Left lung (tissue), 10 donors: ENCODE measurements around the gene ENOX2. TPM values are rescaled to one million over a fixed set of nuclear protein-coding genes. Genes with fewer than 3 reads are reported as not detected.

Experiments
- ATAC-seq: fragments of 200-7000 bp; cut with Tn5 transposase; one replicate; pipeline ENCODE4 v1.9.1; 2020; ENCODE audit warnings: moderate library complexity
- DNase-seq, 4 donors: peaks; one replicate each; pipeline ENCODE4 v3.0.0-alpha.2; 2013 to 2020
- H3K27ac ChIP-seq, 2 donors: fragments of 200-600 bp; sonication (generic) in 1 of 2; one replicate each; pipeline versions ENCODE4 v1.5.0 to v1.8.0; 2020 to 2021
- H3K27me3 ChIP-seq, 2 donors: fragments of 200-600 bp; sonication (generic) in 1 of 2; one replicate each; pipeline versions ENCODE4 v1.5.0 to v1.8.0; 2020 to 2021
- H3K36me3 ChIP-seq, 2 donors: fragments of 200-600 bp; sonication (generic) in 1 of 2; one replicate each; pipeline versions ENCODE4 v1.5.0 to v1.8.0; 2020 to 2021
- H3K4me1 ChIP-seq, 2 donors: fragments of 200-600 bp; one replicate each; pipeline ENCODE4 v1.8.0; 2021
- H3K4me3 ChIP-seq, 2 donors: fragments of 200-600 bp; sonication (generic) in 1 of 2; one replicate each; pipeline versions ENCODE4 v1.5.0 to v1.8.0; 2020 to 2021; ENCODE audit warnings: mild to moderate bottlenecking in 1 of 2
- H3K9me3 ChIP-seq, 2 donors: fragments of 200-600 bp; sonication (generic) in 1 of 2; one replicate each; pipeline versions ENCODE4 v1.5.0 to v1.8.0; 2020 to 2021
- intact Hi-C, 2 donors: fragments of 100-400 bp; cut with DNase I; formaldehyde crosslinking; loops; one replicate each; pipeline versions ENCODE4 v1.11.2 to v1.14.2; 2022
- polyA plus RNA-seq, 6 donors: library from polyadenylated mRNA; unstranded; fragments of 120-200 nt; gene quantifications; one replicate each; pipeline ENCODE4 v1.2.1, GENCODE V29; 2013; ENCODE audit not compliant: insufficient read length in 6 of 6
- total RNA-seq, 2 donors: library from RNA; stranded (reverse); fragmentation: NEBNext Ultra II Directional; extraction: Animal tissue kit (Norgen Biotek cat#: 25700); gene quantifications; one replicate each; pipeline ENCODE4 v1.2.1, GENCODE V29; 2021
- TF ChIP-seq, protein P1 (sequence below), 2 donors: fragments of 200-600 bp; sonication (generic) in 1 of 2; IDR thresholded peaks; one replicate each; pipeline versions ENCODE4 v1.5.0 to v1.8.0; 2021; ENCODE audit warnings: antibody characterized with exemption in 2 of 2
- donor health status: DM: no; HTN: yes; CAD: no.
- donor health status: DM: no; HTN: no; CAD: no.

Gene ENOX2
- total and polyA plus RNA-seq, 8 donors: 2.0 to 13.4 (median 11.0) TPM

DNA sequence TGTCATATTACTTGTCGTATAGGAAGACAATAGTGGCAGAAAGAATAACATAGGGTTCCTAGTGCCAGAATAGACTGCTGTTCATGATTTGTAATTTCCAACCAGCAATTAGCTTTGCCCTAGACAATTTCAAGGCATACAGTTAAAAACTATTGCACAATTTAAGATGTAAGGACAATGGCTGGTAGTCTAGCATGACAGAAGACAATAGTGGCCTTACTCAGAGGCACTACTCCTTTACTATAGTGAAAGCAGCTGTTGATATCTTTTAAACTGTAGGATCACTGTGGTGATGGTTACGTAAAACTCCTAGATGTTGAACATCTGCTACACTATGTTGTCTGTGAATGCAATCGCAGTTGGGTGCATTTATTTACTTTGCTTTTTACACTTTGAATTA lies 266.7 kb downstream of the ENOX2 start:
- intact Hi-C loops: no loop called here
- no peak overlapping the region for H3K27ac ChIP-seq
- H3K27me3 ChIP-seq: no peaks in the 10 kb centered on the region
- DNase-seq (no peak), ATAC-seq (no peak)
- no peaks in the 10 kb centered on the region for H3K9me3 ChIP-seq
- peaks cover 0 to 10% of the 10 kb centered on the region in 2 donors for H3K36me3 ChIP-seq
- TF ChIP-seq, protein P1, sequence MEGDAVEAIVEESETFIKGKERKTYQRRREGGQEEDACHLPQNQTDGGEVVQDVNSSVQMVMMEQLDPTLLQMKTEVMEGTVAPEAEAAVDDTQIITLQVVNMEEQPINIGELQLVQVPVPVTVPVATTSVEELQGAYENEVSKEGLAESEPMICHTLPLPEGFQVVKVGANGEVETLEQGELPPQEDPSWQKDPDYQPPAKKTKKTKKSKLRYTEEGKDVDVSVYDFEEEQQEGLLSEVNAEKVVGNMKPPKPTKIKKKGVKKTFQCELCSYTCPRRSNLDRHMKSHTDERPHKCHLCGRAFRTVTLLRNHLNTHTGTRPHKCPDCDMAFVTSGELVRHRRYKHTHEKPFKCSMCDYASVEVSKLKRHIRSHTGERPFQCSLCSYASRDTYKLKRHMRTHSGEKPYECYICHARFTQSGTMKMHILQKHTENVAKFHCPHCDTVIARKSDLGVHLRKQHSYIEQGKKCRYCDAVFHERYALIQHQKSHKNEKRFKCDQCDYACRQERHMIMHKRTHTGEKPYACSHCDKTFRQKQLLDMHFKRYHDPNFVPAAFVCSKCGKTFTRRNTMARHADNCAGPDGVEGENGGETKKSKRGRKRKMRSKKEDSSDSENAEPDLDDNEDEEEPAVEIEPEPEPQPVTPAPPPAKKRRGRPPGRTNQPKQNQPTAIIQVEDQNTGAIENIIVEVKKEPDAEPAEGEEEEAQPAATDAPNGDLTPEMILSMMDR (IDR thresholded peaks at IDR 0.05): no peak
- no peak overlapping the region for H3K4me3 ChIP-seq
- H3K4me1 ChIP-seq: no peaks in the 10 kb centered on the region

DNA sequence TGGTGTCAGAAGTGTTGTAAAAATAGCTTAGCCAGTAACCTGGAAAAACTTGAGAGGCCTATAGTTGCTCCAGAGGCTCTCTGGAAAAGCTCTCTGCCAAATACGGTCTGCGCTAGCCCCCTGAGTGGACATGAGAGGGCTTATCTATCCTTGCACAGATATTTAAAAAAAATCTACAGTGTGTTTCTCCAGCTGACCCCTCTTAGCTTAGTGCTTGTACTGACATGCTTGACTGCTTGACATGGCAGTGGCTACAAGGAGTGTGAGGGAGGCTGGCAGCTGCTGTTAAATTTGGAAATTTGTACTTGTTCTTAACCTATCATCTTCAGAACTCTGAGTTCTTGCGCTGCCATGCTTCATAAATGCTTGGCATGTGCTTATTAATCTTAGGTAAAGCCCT lies 272.0 kb downstream of the ENOX2 start:
- no peak overlapping the region for H3K27ac ChIP-seq
- H3K9me3 ChIP-seq: no peaks in the 10 kb centered on the region
- H3K4me3 ChIP-seq: no peak overlapping the region
- DNase-seq (no peak), ATAC-seq (no peak)
- TF ChIP-seq, protein P1 (IDR thresholded peaks at IDR 0.05): no peak
- intact Hi-C loops: no loop called here
- no peaks in the 10 kb centered on the region for H3K4me1 ChIP-seq
- H3K36me3 ChIP-seq: peaks cover 0 to 14% of the 10 kb centered on the region in 2 donors
- H3K27me3 ChIP-seq: no peaks in the 10 kb centered on the region

DNA sequence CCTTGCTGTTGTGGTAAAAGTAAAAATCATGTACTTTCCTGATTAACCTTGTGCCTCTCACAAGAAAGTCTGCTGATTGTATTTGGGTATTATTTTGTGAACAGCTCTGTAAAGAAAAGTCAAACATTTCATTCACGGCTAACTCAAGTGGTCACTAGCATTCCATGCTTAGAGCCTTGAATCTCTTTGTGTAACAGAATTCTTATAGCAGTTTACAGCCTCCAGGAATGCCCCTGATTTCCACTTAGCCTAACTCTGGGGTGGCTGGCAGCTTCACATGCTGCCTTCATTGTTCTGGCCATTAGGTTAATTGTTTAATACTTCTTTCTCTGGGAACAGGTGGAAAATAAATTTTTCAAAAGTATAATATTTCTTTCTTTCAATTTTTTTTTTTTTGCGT lies 274.5 kb downstream of the ENOX2 start:
- ATAC-seq (no peak), DNase-seq (no peak)
- H3K4me1 ChIP-seq: no peaks in the 10 kb centered on the region
- H3K27me3 ChIP-seq: no peaks in the 10 kb centered on the region
- intact Hi-C loops: no loop called here
- TF ChIP-seq, protein P1 (IDR thresholded peaks at IDR 0.05): no peak
- H3K36me3 ChIP-seq: peaks cover 0 to 5% of the 10 kb centered on the region in 2 donors
- no peak overlapping the region for H3K27ac ChIP-seq
- no peak overlapping the region for H3K4me3 ChIP-seq
- H3K9me3 ChIP-seq: no peaks in the 10 kb centered on the region

DNA sequence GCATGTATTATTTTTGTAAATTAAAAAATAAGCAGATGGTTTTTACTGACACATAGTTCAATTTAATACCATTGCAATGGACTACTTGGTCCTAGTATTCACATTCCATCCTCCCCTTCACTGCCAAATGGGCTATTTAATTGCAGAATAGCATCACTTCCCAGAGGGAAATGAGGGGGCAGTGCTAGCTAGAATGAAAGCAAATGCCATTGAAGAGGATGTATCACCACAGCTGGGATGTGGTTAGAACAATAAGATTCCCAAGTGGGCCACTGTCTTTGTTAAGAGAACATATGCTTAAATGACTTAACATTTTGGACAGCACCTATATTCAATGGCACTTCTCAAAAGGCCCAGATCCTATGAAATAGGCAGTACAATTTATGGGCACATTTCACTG lies 276.5 kb downstream of the ENOX2 start:
- Histone ChIP-seq H3K27me3 (no peaks in the 10 kb centered on the region), H3K4me3 (no peak overlapping the region), H3K9me3 (no peaks in the 10 kb centered on the region), H3K36me3 (peaks cover 0 to 5% of the 10 kb centered on the region in 2 donors), H3K27ac (no peak overlapping the region), H3K4me1 (no peaks in the 10 kb centered on the region)
- no peak for ATAC-seq
- intact Hi-C loops: no loop called here
- TF ChIP-seq, protein P1 (IDR thresholded peaks at IDR 0.05): no peak
- DNase-seq: no peak

DNA sequence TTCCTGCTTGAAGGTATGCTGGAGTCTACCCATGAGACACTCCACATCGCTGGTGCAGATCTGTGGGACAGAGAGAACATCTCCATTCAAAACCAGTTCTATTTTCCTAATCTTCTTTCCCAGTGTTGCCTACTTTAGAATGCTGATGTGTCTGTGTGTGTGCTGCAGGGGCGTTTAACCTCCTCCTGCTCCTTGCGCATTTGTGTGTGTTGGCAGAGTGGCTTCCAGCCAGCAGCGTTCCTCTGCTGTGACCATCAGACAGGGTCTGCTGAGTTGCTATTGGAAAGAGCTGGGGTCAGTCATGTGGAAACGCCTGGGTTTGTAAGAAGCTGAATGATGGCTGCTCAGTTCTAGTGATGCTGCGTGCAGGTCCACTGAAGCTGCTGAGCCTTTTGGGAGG lies 277.6 kb downstream of the ENOX2 start:
- Histone ChIP-seq H3K9me3 (no peaks in the 10 kb centered on the region), H3K4me3 (no peak overlapping the region), H3K27me3 (no peaks in the 10 kb centered on the region), H3K36me3 (no peaks in the 10 kb centered on the region), H3K27ac (no peak overlapping the region), H3K4me1 (no peaks in the 10 kb centered on the region)
- intact Hi-C loops: no loop called here
- ATAC-seq: no peak
- TF ChIP-seq, protein P1 (IDR thresholded peaks at IDR 0.05): no peak
- no peak for DNase-seq
